HG03139 (cell line): Measurements from ENCODE around the gene SMURF1.

ENCODE experiments used
- ATAC-seq: cut with Tn5 transposase; IDR thresholded peaks from one replicate; pipeline ENCODE4 v1.9.1; 2021; ENCODE audit not compliant: unreplicated experiment

Gene SMURF1

DNA sequence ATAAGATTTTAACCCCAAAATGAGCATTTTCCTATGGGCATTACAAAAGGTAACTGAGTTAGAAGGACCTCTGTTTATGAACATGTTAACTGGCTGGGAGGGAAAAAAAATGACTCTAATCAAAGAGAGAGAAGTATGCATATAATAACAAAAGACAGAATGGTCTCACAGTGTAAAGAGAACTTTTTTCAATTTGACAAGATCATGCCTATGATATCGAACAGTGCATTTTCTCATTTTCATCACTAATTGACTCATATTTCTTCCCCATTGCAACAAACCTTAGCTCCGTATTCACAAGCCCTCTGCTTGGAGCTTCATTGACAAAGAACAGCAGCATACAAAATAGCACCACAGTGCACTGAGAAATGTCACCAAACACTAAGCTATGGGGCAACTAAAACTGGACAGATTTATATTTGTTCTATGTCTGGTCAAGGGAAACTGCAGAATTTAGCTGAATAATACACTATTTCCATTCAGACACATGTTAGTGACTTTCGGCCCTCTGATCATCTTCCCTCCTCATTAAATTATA is 45.6 kb downstream of the SMURF1 start:
- no peak for ATAC-seq

DNA sequence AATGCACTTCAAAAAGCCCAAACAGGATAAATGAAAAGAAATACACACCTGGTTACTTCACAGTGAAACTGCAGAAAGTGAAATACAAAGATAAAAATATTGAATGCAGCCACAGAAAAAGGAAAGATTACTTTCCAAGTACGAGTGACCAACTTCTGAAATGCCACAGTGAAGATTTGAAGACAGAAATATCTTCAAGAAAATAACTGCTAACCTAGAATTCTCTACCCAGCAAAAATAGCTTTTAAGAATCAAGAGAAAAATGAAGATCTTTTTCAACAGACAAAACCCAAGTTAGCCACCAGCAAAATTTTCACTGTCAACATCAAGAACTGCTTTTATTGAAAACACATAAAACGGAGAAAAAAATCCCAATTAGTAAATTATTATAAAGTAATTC is 46.2 kb downstream of the SMURF1 start:
- ATAC-seq = no peak

GRCh38 chr7:99096124-99096887 is 47.6 kb downstream of the SMURF1 start:
- ATAC-seq = no peak

DNA sequence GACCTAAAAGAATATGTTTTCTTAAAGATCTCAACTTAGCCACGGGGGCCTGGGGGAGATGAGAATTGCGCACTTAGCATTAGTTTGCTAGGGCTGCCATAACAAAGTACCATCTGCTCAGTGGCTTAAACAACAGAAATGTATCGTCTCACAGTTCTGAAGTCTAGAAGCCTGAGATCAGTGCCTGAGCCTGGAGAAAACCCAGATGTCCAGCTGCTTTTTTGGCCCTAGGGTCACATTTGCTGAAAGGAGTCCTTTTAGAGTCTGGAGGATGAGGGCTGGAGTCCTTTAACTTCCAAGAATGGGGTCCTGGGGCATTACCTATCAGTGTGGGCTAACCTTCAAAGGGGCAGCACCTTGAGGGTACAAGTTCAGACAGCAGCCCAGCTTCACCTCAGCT is 48.2 kb downstream of the SMURF1 start:
- no peak for ATAC-seq

- no peak for ATAC-seq
These were observed 49.5 kb downstream of the SMURF1 start for GRCh38 chr7:99094401-99094800.

DNA sequence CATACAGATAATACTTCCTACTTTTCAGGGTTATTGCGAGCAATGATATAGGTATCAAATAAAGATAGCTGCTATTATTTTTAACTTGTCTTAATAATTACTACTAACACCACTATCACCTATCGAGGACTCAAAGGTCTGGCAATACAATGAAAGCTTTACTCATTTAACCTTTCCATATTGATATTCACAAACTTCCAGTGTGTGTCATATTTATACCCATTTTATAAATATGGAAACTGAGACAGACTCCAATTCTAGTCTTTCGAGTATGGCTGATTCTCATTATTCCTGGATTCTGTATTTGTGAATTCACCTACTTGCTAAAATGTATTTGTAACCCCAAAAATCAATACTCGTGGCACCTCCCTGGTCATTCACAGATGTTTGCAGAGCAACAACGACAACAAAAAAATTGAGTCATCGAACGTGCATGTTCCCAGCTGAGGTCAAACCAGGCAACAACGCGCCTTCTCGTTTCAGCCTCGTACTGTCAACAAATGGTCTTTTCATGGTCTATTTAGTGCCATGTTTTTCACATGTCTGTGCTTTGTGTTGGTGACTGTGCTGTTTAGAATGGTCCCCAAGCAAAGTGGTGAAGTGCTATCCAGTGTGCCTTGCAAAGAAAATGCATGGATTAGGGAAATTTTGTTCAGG is 51.7 kb downstream of the SMURF1 start:
- ATAC-seq = no peak

DNA sequence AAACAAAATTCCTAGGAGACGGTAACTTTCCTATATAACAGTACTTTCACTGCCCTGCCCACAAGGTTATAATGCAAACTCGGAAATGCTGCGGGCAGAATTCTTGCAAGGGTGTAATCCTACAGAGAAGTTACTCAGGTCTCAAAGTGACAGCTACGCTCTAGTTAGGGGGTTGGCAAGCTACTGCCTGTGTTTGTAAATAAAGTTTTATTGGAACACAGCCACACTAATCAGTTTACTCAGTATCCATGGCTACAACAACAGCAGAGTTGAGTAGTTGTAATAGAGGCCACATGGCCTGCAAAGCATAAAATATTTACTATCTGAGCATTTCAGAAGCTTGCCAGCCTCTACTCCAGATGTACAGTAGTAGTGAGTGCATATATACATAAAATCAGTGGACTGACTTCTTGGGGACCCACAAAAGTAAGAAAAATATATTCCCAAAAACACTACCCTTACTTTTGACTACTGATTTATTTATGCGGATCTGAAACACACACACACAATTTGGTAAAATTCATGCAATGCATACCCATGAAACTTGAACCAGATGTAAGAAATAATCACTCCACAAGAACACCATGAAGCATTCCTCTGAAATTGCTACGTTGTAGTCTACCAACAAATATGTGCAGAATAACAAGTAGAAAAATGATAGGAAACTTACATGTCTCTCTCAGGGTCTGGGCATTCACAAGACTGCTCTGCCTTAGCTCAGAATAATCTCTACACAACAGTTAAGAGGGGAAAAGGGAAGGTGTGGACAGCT is 53.0 kb downstream of the SMURF1 start:
- ATAC-seq = no peak

GRCh38 chr7:99089914-99090629 is 53.8 kb downstream of the SMURF1 start:
- no peak for ATAC-seq

DNA sequence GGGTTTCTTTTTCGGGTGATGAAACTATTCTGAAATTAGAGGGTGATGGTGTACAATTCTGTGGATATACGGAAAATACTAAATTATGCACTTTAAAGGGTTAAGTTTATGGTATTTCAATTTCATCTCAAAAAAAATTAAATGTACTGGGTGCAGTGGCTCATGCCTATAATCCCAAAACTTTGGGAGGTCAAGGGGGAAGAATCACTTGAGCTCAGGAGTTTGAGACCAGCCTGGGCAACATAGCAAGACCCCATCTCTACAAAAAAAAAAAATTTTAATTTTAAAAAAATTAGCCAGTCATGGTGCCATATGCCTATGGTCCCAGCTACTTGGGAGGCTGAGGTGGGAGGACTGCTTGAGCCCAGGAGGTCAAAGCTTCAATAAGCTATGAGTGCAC is 57.0 kb downstream of the SMURF1 start:
- no peak for ATAC-seq

DNA sequence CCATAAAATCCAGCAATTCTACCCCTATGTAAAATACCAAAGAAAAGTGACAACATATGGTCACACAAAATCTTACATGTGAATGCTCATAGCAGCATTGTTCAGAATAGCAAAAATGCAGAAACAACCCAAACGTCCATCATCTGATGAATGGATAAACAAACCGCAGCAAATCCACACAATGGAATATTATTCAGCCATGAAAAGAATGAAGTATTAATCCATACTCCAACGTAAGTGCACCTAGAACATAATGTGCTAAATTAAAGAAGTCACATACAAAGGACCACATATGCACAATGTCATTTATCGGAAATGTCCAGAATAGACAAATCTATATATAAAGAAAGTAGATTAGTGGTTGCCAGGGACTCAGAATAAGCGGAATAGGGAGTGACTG is 57.4 kb downstream of the SMURF1 start:
- ATAC-seq = no peak

- ATAC-seq = no peak
These were observed 60.2 kb downstream of the SMURF1 start for GRCh38 chr7:99083733-99084132.

DNA sequence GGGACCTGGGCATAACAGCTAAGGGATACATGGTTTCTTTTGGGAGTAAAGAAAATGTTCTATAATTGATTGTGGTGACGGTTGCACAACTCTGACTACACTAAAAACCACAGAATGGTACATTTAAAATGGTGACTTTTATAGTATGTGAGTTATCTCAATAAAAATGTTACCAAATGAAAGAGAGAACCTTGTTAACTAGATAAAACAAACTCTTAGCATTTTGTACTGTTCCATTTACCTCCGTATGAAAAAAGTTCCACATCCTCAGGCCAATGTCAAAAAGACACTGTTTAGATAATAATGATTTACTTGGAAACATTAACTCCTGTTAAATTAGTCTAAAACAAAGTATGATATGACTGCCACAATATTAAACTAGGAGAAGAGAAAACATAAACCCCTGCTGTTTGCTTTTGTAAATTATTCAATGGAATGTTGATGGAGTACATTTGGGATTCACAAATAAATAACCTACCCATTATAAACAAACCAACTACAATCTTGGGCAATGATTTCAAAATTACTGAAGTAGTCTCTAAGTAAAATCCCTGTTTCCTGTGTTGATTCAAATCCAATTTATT is 60.7 kb downstream of the SMURF1 start:
- ATAC-seq = no peak

DNA sequence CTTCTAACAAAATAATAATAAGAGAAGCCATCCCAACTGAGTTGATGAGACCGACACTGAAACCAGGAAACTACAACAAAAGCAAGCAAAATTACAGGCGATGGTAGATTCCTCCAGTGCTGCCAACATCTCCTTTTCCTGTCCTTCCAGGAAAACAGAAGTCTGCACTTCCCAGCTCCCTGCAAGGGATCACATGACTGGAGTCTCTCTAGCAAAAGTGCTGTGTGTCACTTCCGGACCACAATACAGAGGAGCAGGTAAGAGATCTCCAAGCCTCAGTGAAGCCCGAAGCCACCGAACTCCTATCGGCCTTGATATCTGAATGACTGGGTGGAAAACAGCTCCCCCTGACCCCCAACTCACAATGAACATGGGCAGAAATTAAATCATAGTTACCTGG is 63.2 kb downstream of the SMURF1 start:
- no peak for ATAC-seq

DNA sequence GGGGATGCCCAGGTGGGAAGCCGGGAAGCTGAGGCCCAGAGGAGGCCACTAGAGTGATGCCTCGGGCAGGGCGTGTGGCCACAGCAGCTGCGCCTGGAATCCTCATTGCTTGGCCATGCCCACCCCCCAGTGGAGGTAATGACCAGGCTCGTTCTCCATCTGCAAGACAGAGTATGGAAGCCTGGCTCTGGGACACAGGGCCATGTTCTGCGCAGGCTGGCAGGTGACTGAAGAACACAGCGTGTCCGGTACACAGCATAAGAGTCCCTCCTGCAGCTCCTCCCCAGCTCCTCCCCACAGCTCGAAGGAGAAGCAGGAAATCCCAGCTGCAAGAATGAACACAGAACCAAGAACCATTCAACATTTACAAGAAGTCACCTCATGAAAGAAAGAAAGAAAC is 64.8 kb downstream of the SMURF1 start:
- ATAC-seq = no peak

GRCh38 chr7:99078416-99078815 is 65.5 kb downstream of the SMURF1 start:
- ATAC-seq = no peak

DNA sequence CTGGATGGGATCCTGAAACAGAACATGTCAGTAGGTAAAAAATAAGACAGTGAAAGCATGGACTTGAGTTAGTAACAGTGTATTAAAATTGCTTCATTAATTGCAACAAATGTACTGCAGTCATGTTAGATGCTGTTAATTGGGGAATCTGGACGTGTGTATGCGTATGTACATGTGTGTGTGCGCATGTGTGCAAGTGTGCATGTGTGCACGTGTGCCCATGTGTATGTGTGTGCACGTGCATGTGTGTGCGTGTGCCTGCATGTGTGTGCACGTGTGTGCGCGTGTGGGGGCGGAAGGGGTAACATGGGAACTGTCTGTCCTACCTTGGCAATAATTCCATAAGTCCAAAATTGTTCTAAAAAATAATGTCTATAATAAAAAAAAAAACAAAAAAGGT is 67.3 kb downstream of the SMURF1 start:
- ATAC-seq = no peak

DNA sequence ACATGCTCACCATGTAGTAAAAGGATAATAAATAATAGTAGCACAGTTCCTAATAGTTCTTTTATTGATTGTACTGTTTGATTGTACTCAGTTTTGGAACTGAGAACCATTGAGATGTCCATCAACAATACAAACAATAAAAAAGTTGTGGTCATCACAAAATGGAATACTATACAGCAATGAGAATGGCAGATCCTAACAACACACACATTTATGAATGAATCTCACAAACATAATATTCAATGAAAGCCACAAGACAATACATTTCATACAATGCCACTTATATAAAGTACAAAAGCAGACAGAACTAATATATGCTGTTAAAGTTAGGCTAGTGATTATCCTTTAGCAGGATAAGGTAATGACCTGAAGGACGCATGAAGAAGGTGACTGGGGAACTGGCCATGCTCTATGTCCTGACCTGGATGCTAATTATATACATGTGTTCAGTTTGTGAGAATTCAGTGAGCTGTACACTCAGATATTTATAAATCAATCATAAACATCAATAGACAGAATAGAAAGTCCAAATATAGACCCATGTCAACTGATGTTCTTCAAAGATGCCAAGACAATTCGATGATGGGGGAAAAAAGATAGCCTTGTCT is 70.0 kb downstream of the SMURF1 start:
- no peak for ATAC-seq

DNA sequence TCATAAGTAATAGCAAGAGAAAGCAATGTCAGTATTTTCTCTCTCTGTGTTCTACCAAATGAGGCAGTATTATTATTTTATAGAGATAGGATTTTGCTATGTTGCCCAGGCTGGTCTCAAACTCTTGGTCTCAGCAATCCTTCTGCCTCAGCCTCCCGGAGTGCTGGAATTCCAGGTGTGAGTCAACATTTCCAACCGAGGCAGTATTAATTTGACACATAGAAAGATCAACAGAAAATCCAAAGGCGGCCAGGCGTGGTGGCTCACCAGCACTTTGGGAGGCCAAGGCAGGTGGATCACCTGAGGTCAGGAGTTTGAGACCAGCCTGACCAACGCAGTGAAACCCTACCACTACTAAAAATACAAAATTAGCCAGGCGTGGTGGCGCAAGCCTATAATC is 71.8 kb downstream of the SMURF1 start:
- ATAC-seq = no peak

- ATAC-seq = no peak
These were observed 73.5 kb downstream of the SMURF1 start for GRCh38 chr7:99070361-99070760.

- no peak for ATAC-seq
These were observed 82.7 kb downstream of the SMURF1 start for GRCh38 chr7:99061001-99061776.
